Hindlimb muscle (tissue), 1 donor: ENCODE measurements around the gene ANKRD13A. TPM values are rescaled to one million over a fixed set of nuclear protein-coding genes. Genes with fewer than 3 reads are reported as not detected.
"Not testable (repeated sequence)": the region's sequence is repeated elsewhere in the genome, so short reads cannot be mapped to it uniquely, and the experiment has no call there.

Experiments used
- DNase-seq: peaks from one replicate; pipeline ENCODE4 v3.0.0-alpha.2; 2013
- polyA plus RNA-seq: library from polyadenylated mRNA; unstranded; fragments of 120-200 nt; gene quantifications from one replicate; pipeline ENCODE4 v1.2.1, GENCODE V29; 2013; ENCODE audit not compliant: insufficient read length

Gene ANKRD13A
- polyA plus RNA-seq, 1 donor: 53.3 TPM

DNA sequence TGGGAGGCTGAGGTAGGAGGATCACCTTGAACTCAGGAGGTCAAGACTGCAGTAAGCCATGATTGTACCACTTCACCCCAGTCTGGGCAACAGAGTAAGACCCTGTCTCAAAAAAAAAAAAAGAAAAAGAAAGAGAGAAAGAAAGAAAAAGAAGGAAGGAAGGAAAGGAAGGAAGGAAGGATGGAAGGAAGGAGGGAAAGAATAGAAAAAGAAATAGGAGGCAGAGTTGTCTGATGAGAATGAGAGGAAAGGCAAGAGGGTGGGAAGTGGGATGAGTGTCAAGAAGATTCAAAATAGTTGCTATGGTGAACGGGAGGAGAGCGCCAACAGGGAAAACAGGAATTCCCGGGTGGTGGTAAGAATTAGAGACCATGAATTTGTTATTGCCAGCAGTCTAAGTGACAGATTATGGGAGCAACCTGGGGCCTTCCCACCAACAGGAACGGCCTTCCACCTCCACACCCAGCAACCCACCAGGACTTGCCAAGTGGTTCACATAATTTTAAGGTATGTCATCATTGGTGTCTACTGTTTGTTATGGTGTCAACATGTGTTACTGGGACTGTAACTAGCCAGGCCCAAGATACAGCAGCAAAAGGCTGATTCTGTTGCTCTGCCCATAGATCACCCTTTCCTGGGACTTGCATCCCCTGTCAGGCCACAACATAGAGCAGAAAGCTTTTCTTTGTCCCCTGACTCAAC, 85.2 kb downstream of the ANKRD13A start:
- DNase-seq: no peak

DNA sequence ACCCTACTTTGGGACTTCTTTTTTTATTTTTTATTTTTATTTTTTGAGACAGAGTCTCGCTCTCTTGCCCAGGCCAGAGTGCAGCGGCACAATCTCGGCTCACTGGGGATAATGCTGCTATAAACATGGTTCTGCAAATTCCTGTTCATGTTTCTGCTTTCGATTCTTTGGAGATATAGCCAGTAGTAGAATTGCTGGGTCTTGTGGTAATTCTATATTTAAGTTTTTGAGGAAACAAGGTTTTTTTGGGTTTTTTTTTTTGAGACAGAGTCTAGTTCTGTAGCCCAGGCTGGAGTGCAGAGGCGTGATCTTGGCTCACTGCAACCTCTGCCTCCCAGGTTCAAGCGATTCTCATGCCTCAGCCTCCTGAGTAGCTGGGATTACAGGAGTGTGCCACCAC, 89.0 kb downstream of the ANKRD13A start:
- DNase-seq: not testable (repeated sequence)

DNA sequence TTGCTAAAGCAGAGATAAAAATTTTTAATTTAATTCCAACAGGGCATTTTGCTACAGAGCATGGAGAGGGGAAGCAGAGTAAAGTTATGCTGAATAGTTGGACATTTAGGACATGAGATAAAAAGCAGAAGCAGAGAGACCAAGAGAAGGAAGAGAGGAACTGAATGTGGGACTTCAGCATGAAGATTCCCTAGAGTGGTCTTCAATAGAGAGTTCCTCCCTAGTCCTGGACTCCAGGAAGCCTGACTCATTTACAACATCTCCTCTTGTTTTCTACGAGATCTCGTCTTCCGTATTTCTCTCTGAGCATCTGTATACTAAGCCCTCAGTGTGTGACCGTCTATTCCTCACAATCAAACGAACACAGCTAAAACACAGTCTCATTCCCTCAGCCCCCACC, 89.7 kb downstream of the ANKRD13A start:
- DNase-seq: no peak

Other genes starting within 250 kb of the ANKRD13A start
- 0.99 TPM for gene TRPV4, start 166.0 kb upstream of the ANKRD13A start, polyA plus RNA-seq
- gene GLTP, start 118.9 kb upstream of the ANKRD13A start, polyA plus RNA-seq: 20.5 TPM
- 25.3 TPM for gene TCHP, start 99.2 kb upstream of the ANKRD13A start, polyA plus RNA-seq
- gene GIT2, start 3.1 kb upstream of the ANKRD13A start, polyA plus RNA-seq: 57.8 TPM
- gene C12orf76, start 49.1 kb downstream of the ANKRD13A start, polyA plus RNA-seq: 33.7 TPM
- 13.8 TPM for gene IFT81, start 124.9 kb downstream of the ANKRD13A start, polyA plus RNA-seq